Hepatocyte (in vitro differentiated cells): Measurements from ENCODE around the gene PDE8B. TPM values are rescaled to one million over a fixed set of nuclear protein-coding genes. Genes with fewer than 3 reads are reported as not detected.

Experiments
- DNase-seq: peaks from one replicate; pipeline ENCODE4 v3.0.0-alpha.2; 2016; ENCODE audit warnings: low spot score
- H2AFZ ChIP-seq: fragments of 200-600 bp; sonication (generic); 2 replicates; pipeline ENCODE4 v1.6.0; 2016; ENCODE audit warnings: antibody characterized with exemption, mild to moderate bottlenecking
- H3K27ac ChIP-seq: fragments of 200-600 bp; sonication (generic); 2 replicates; pipeline ENCODE4 v1.5.1; 2016; ENCODE audit warnings: mild to moderate bottlenecking
- H3K27me3 ChIP-seq: fragments of 200-600 bp; sonication (generic); 2 replicates; pipeline ENCODE4 v1.6.1; 2016
- H3K36me3 ChIP-seq: fragments of 200-600 bp; sonication (generic); replicated peaks from 2 replicates; pipeline ENCODE4 v1.5.1; 2016; ENCODE audit warnings: low read depth; ENCODE audit not compliant: insufficient read depth
- H3K4me1 ChIP-seq: fragments of 200-600 bp; sonication (generic); 2 replicates; pipeline ENCODE4 v1.5.1; 2016; ENCODE audit warnings: mild to moderate bottlenecking, moderate library complexity; ENCODE audit not compliant: insufficient read depth
- H3K4me2 ChIP-seq: fragments of 200-600 bp; sonication (generic); 2 replicates; pipeline ENCODE4 v1.6.0; 2016
- H3K4me3 ChIP-seq: fragments of 200-600 bp; sonication (generic); 2 replicates; pipeline ENCODE4 v1.5.1; 2016; ENCODE audit warnings: mild to moderate bottlenecking
- H3K79me2 ChIP-seq: fragments of 200-600 bp; sonication (generic); 2 replicates; pipeline ENCODE4 v1.6.0; 2017; ENCODE audit warnings: mild to moderate bottlenecking
- H3K9me2 ChIP-seq: fragments of 200-600 bp; sonication (generic); replicated peaks from 2 replicates; pipeline ENCODE4 v1.6.0; 2017; ENCODE audit warnings: mild to moderate bottlenecking; ENCODE audit not compliant: insufficient read depth
- H3K9me3 ChIP-seq: fragments of 200-600 bp; sonication (generic); 2 replicates; pipeline ENCODE4 v1.5.1; 2016; ENCODE audit warnings: low read depth, mild to moderate bottlenecking
- H4K20me1 ChIP-seq: fragments of 200-600 bp; sonication (generic); 2 replicates; pipeline ENCODE4 v1.6.0; 2016; ENCODE audit warnings: mild to moderate bottlenecking; ENCODE audit not compliant: insufficient read depth, poor library complexity, severe bottlenecking
- CTCF ChIP-seq: fragments of 200-600 bp; sonication (generic); IDR thresholded peaks from 2 replicates; pipeline ENCODE4 v1.5.1; 2016; ENCODE audit warnings: antibody characterized with exemption, mild to moderate bottlenecking; ENCODE audit not compliant: poor library complexity
- EZH2 ChIP-seq: fragments of 200-600 bp; sonication (generic); IDR thresholded peaks from 2 replicates; pipeline ENCODE4 v1.6.1; 2016; ENCODE audit warnings: antibody characterized with exemption, mild to moderate bottlenecking, borderline replicate concordance
- EZH2phosphoT487 ChIP-seq: fragments of 200-600 bp; sonication (generic); IDR thresholded peaks from one replicate; pipeline ENCODE4 v1.6.1; 2018; ENCODE audit warnings: antibody characterized with exemption, mild to moderate bottlenecking, low read depth, moderate library complexity; ENCODE audit not compliant: unreplicated experiment, severe bottlenecking
- WGBS: methylation state at CpG from one replicate; pipeline ENCODE4 v1.1.6; 2016; ENCODE audit warnings: low lambda C conversion rate; ENCODE audit errors: missing lambda C conversion rate; 5-methylcytosine and 5-hydroxymethylcytosine counted together
- polyA plus RNA-seq: library from polyadenylated mRNA; unstranded; fragments of >200 nt; fragmentation: Nextera tagmentation; extraction: Ambion mirVana; gene quantifications from 2 replicates; pipeline ENCODE4 v1.2.1, GENCODE V29; 2016
- total RNA-seq: library from RNA; depleted of rRNA; stranded (reverse); fragments of >200 nt; gene quantifications from 2 replicates; pipeline ENCODE4 v1.2.3, GENCODE V29; 2014

PDE8B gene
- total and polyA plus RNA-seq, 2 experiments from 2014 or later, result 8.3 to 9.2 TPM

GRCh38 chr5:77180167-77181081 is 30.1 kb upstream of the PDE8B start:
- peak overlapping the region; percentile 68 for H2AFZ ChIP-seq
- no peaks in the 10 kb centered on the region for H3K79me2 ChIP-seq
- no peak for TF ChIP-seq CTCF
- peak; percentile 54 for TF ChIP-seq EZH2
- no peak overlapping the region for H3K27ac ChIP-seq
- H3K4me3 ChIP-seq, result peak overlapping the region; percentile 48
- peak overlapping the region; percentile 99 for H3K4me2 ChIP-seq
- no peaks in the 10 kb centered on the region for H3K9me3 ChIP-seq
- no peaks in the 10 kb centered on the region for H4K20me1 ChIP-seq
- peaks cover 10% of the 10 kb centered on the region for H3K4me1 ChIP-seq
- peak; percentile 43 for DNase-seq
- peaks cover 25% of the 10 kb centered on the region for H3K27me3 ChIP-seq
- no peaks in the 10 kb centered on the region for H3K36me3 ChIP-seq
- no peaks in the 10 kb centered on the region for H3K9me2 ChIP-seq
- 3% methylated on average over 58 of the region's 69 CpGs for WGBS

- peak; percentile 8 for DNase-seq
Measured at GRCh38 chr5:77181173-77181572, 29.3 kb upstream of the PDE8B start.

GRCh38 chr5:77181596-77182304 is 28.7 kb upstream of the PDE8B start:
- Histone ChIP-seq H3K4me2 (peak overlapping the region; percentile 99), H3K36me3 (no peaks in the 10 kb centered on the region), H3K27ac (peak overlapping the region; percentile 31), H3K9me3 (no peaks in the 10 kb centered on the region), H3K9me2 (no peaks in the 10 kb centered on the region), H2AFZ (no peak overlapping the region), H4K20me1 (no peaks in the 10 kb centered on the region), H3K4me3 (no peak overlapping the region), H3K79me2 (no peaks in the 10 kb centered on the region), H3K27me3 (peaks cover 25% of the 10 kb centered on the region), H3K4me1 (peaks cover 10% of the 10 kb centered on the region)
- WGBS, result 48% methylated on average over 15 of the region's 15 CpGs
- TF ChIP-seq CTCF (no peak), EZH2phosphoT487 (no peak), EZH2 (no peak)
- DNase-seq, result peak; percentile 33

More at GRCh38 chr5:77181173-77181572, 29.3 kb upstream of the PDE8B start:
- Histone ChIP-seq H4K20me1 (no peaks in the 10 kb centered on the region), H3K27me3 (peaks cover 25% of the 10 kb centered on the region), H3K4me3 (peak overlapping the region; percentile 48), H3K36me3 (no peaks in the 10 kb centered on the region), H3K9me2 (no peaks in the 10 kb centered on the region), H3K4me2 (peak overlapping the region; percentile 99), H2AFZ (no peak overlapping the region), H3K27ac (peak overlapping the region; percentile 31), H3K79me2 (no peaks in the 10 kb centered on the region), H3K4me1 (peaks cover 10% of the 10 kb centered on the region), H3K9me3 (no peaks in the 10 kb centered on the region)
- TF ChIP-seq CTCF, result no peak
- TF ChIP-seq EZH2phosphoT487, result no peak
- TF ChIP-seq EZH2, result no peak
- 10% methylated on average over 15 of the region's 15 CpGs for WGBS
